Keratinocyte (primary cell): ENCODE data around the gene WDR93. TPM values are rescaled to one million over a fixed set of nuclear protein-coding genes. Genes with fewer than 3 reads are reported as not detected.

Experiments
- DNase-seq: peaks from one replicate; pipeline ENCODE4 v3.0.0-alpha.2; 2011; ENCODE audit warnings: low read depth, missing footprints, low spot score
- FAIRE-seq: peaks from 2 replicates; lab custom pipeline; 2011; peaks lifted over from hg19 to GRCh38; lab: Jason Lieb, UNC
- H2AFZ ChIP-seq: 2 replicates; pipeline ENCODE4 v1.6.0; 2012; ENCODE audit warnings: low read length, control low read depth, inconsistent platforms; ENCODE audit not compliant: control insufficient read depth
- H3K27ac ChIP-seq: 2 replicates; pipeline ENCODE4 v1.5.1; 2011; ENCODE audit warnings: low read length; ENCODE audit not compliant: control insufficient read depth, insufficient read depth
- H3K27me3 ChIP-seq: 3 replicates; pipeline ENCODE4 v1.6.0; 2011; ENCODE audit warnings: low read length; ENCODE audit not compliant: control insufficient read depth, insufficient read depth; ENCODE audit errors: extremely low read depth
- H3K36me3 ChIP-seq, 2 experiments: 2 replicates in 1 of 2; 3 replicates in 1 of 2; pipeline ENCODE4 v1.5.1; 2011; ENCODE audit warnings: low read length in 2 of 2, mild to moderate bottlenecking in 1 of 2; ENCODE audit not compliant: control insufficient read depth in 2 of 2, insufficient read depth in 2 of 2; ENCODE audit errors: extremely low read depth in 1 of 2
- H3K4me1 ChIP-seq: 3 replicates; pipeline ENCODE4 v1.5.1; 2011; ENCODE audit warnings: low read length; ENCODE audit not compliant: control insufficient read depth, insufficient read depth; ENCODE audit errors: extremely low read depth
- H3K4me2 ChIP-seq: 3 replicates; pipeline ENCODE4 v1.6.0; 2011; ENCODE audit warnings: low read depth, low read length; ENCODE audit not compliant: control insufficient read depth, insufficient read depth; ENCODE audit errors: extremely low read depth
- H3K4me3 ChIP-seq, 3 experiments: fragments of 200-600 bp in 1 of 3; sonication (generic) in 1 of 3; 2 replicates in 2 of 3; 3 replicates in 1 of 3; pipeline ENCODE4 v1.5.1; 2011 to 2016; ENCODE audit warnings: low read length in 3 of 3, mild to moderate bottlenecking in 3 of 3, control low read depth in 2 of 3, inconsistent platforms in 1 of 3, low read depth in 1 of 3, mixed read lengths in 1 of 3, mixed run types in 1 of 3, moderate library complexity in 1 of 3; ENCODE audit not compliant: control insufficient read depth in 2 of 3, insufficient read depth in 2 of 3; ENCODE audit errors: extremely low read depth in 1 of 3
- H3K79me2 ChIP-seq: 2 replicates; pipeline ENCODE4 v1.6.0; 2012; ENCODE audit warnings: low read length; ENCODE audit not compliant: control insufficient read depth, insufficient read depth
- H3K9ac ChIP-seq: 3 replicates; pipeline ENCODE4 v1.6.0; 2011; ENCODE audit warnings: low read length; ENCODE audit not compliant: control insufficient read depth, insufficient read depth; ENCODE audit errors: extremely low read depth
- H3K9me1 ChIP-seq: 3 replicates; pipeline ENCODE4 v1.6.0; 2011; ENCODE audit warnings: low read length; ENCODE audit not compliant: control insufficient read depth, insufficient read depth; ENCODE audit errors: extremely low read depth
- H3K9me3 ChIP-seq: 2 replicates; pipeline ENCODE4 v1.5.1; 2012; ENCODE audit warnings: low read depth, low read length; ENCODE audit not compliant: control insufficient read depth
- H4K20me1 ChIP-seq: 3 replicates; pipeline ENCODE4 v1.6.0; 2011; ENCODE audit warnings: low read length; ENCODE audit not compliant: control insufficient read depth, insufficient read depth; ENCODE audit errors: extremely low read depth
- EZH2 ChIP-seq: IDR thresholded peaks from one replicate; pipeline ENCODE4 v1.6.1; 2012; ENCODE audit warnings: inconsistent platforms, mild to moderate bottlenecking, low read length, moderate library complexity
- dilution Hi-C: fragments of 300-500 bp; cut with MboI; formaldehyde crosslinking; loops from one replicate; pipeline ENCODE4 v1.7.0; 2020; ENCODE audit warnings: low sequenced_read_pairs; ENCODE audit not compliant: extremely low pct_ligation_motif_present
- polyA plus RNA-seq, 5 experiments: library from polyadenylated mRNA; depleted of rRNA in 3 of 5; stranded (reverse) in 3 of 5; stranded (forward) in 1 of 5; unstranded in 1 of 5; fragments of >200 nt; gene quantifications; 1 replicate in 1 of 5; 2 replicates in 3 of 5; 3 replicates in 1 of 5; pipeline versions ENCODE4 v1.2.1 to v1.2.3, GENCODE V29; 2011 to 2012; ENCODE audit warnings: missing spikeins in 2 of 5, low read depth in 1 of 5, low replicate concordance in 1 of 5
- TF ChIP-seq, protein P1 (sequence below), 3 experiments: IDR thresholded peaks in 1 of 3; conservative IDR thresholded peaks in 1 of 3; optimal IDR thresholded peaks in 1 of 3; 2 replicates in 2 of 3; 3 replicates in 1 of 3; pipeline versions ENCODE3 to v1.5.1; 2011; ENCODE audit warnings: low read length in 3 of 3, mild to moderate bottlenecking in 3 of 3, moderate library complexity in 2 of 3, control low read depth in 1 of 3, inconsistent platforms in 1 of 3; ENCODE audit not compliant: insufficient read depth in 2 of 3; ENCODE audit errors: extremely low read depth in 1 of 3

Gene WDR93
- polyA plus RNA-seq, 1 donor (not counting 4 experiments of a cell fraction or from before 2014, with no cell fraction given), result 0.05 TPM

GRCh38 chr15:89724621-89725020 lies 34.0 kb downstream of the WDR93 start:
- Histone ChIP-seq H3K36me3 (no peaks in the 10 kb centered on the region), H3K9ac (no peak overlapping the region), H3K27me3 (no peaks in the 10 kb centered on the region), H3K9me1 (no peaks in the 10 kb centered on the region), H3K4me2 (no peak overlapping the region), H3K4me1 (no peaks in the 10 kb centered on the region), H2AFZ (no peak overlapping the region), H3K79me2 (no peaks in the 10 kb centered on the region), H4K20me1 (no peaks in the 10 kb centered on the region), H3K9me3 (peaks cover 3% of the 10 kb centered on the region), H3K4me3 (no peak overlapping the region), H3K27ac (no peak overlapping the region)
- DNase-seq (no peak), FAIRE-seq (no peak)
- dilution Hi-C loops, result loop anchor here (25.0 kb wide), 1 partner anchor 112 kb away; no protein-coding TSS in a partner anchor
- no peak for TF ChIP-seq EZH2
- TF ChIP-seq, protein P1, sequence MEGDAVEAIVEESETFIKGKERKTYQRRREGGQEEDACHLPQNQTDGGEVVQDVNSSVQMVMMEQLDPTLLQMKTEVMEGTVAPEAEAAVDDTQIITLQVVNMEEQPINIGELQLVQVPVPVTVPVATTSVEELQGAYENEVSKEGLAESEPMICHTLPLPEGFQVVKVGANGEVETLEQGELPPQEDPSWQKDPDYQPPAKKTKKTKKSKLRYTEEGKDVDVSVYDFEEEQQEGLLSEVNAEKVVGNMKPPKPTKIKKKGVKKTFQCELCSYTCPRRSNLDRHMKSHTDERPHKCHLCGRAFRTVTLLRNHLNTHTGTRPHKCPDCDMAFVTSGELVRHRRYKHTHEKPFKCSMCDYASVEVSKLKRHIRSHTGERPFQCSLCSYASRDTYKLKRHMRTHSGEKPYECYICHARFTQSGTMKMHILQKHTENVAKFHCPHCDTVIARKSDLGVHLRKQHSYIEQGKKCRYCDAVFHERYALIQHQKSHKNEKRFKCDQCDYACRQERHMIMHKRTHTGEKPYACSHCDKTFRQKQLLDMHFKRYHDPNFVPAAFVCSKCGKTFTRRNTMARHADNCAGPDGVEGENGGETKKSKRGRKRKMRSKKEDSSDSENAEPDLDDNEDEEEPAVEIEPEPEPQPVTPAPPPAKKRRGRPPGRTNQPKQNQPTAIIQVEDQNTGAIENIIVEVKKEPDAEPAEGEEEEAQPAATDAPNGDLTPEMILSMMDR (optimal IDR thresholded peaks at IDR 0.05 in 1 of 3, IDR thresholded peaks at IDR 0.05 in 1 of 3, conservative IDR thresholded peaks at IDR 0.05 in 1 of 3; ENCODE audit: extremely low read depth in 1 of 3, insufficient read depth in 2 of 3, low read length in 3 of 3), result no peak

DNA sequence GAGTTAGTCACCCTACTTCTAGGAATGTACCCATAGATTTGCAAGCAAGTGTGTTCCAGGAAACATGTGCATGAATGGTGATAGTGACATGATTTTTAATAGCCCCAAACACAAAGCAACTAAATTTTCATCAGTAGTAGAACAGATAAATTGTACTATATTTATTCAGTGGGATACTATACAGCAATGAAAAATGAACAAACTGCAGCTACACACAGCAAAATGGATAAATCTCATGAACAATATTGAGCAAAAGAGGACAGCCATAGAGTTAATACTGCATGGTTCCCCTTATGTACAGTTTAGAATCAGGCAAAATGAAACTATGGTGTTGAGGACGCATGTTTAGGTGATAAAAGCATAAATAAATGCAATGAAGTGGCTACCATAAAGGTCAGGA lies 34.5 kb downstream of the WDR93 start:
- TF ChIP-seq EZH2, result no peak
- TF ChIP-seq, protein P1 (optimal IDR thresholded peaks at IDR 0.05 in 1 of 3, IDR thresholded peaks at IDR 0.05 in 1 of 3, conservative IDR thresholded peaks at IDR 0.05 in 1 of 3; ENCODE audit: extremely low read depth in 1 of 3, insufficient read depth in 2 of 3, low read length in 3 of 3), result no peak
- dilution Hi-C loops, result no loop called here
- H2AFZ ChIP-seq, result no peak overlapping the region

More for the DNA sequence above, 34.5 kb downstream of the WDR93 start:
- Histone ChIP-seq H3K4me2 (no peak overlapping the region), H3K9me1 (no peaks in the 10 kb centered on the region), H3K9ac (no peak overlapping the region), H4K20me1 (no peaks in the 10 kb centered on the region), H3K4me1 (no peaks in the 10 kb centered on the region), H3K36me3 (no peaks in the 10 kb centered on the region), H3K27me3 (no peaks in the 10 kb centered on the region), H3K4me3 (no peak overlapping the region), H3K79me2 (no peaks in the 10 kb centered on the region), H3K9me3 (peaks cover 3% of the 10 kb centered on the region), H3K27ac (no peak overlapping the region)
- DNase-seq (no peak), FAIRE-seq (no peak)
